ENCODE measurements around the gene SMYD3. TPM values are rescaled to one million over a fixed set of nuclear protein-coding genes. Genes with fewer than 3 reads are reported as not detected.

Gene SMYD3
- total RNA-seq, 1 experiment from 2014 or later, result 25.5 TPM

GRCh38 chr1:246417813-246418564 is 89.1 kb downstream of the SMYD3 start:
- no peak overlapping the region for H3K9ac ChIP-seq (ENCODE audit: extremely low read depth, insufficient read length, low read length)
- no peak overlapping the region for H3K14ac ChIP-seq (ENCODE audit: insufficient read depth, low read length)
- no peak overlapping the region for H3K18ac ChIP-seq (ENCODE audit: insufficient read length, low read depth, low read length)
- H2BK120ac ChIP-seq (ENCODE audit: low read depth, low read length, poor library complexity, severe bottlenecking), result no peak overlapping the region
- no peak overlapping the region for H3K56ac ChIP-seq (ENCODE audit: insufficient read length, low read depth, low read length)
- no peaks in the 10 kb centered on the region for H3K9me3 ChIP-seq (ENCODE audit: control insufficient read depth, low read depth, low read length)
- whole genome bisulfite sequencing (ENCODE audit: extremely low coverage, insufficient read length, low lambda C conversion rate), result no CpG with 5 or more reads among the region's 6 CpGs
- no peak overlapping the region for H2BK5ac ChIP-seq (ENCODE audit: insufficient read length, low read length)
- no peak overlapping the region for H4K8ac ChIP-seq (replicated peaks; ENCODE audit: insufficient read length, low read depth, low read length)
- Mint-ChIP-seq H3K4me3 (no peak overlapping the region), H3K27me3 (ENCODE audit: low read depth) (no peaks in the 10 kb centered on the region; the same call in 1 of the 2 replicates), H3K4me1 (peaks cover 2 to 3% of the 10 kb centered on the region in 2 experiments; a peak in 2 of 4 replicates), H3K9me3 (peaks cover 15 to 16% of the 10 kb centered on the region in 2 experiments; a peak in 4 of 5 replicates), H3K36me3 (ENCODE audit: insufficient read depth in 1 of 3, low read depth in 3 of 3) (peaks cover 16 to 27% (median 19%) of the 10 kb centered on the region in 3 experiments), H3K27ac (no peak overlapping the region)
- no peak overlapping the region for H2AK5ac ChIP-seq (ENCODE audit: insufficient read length, low read length)
- no peak overlapping the region for H2BK12ac ChIP-seq (ENCODE audit: insufficient read length, low read depth, low read length)
- no peaks in the 10 kb centered on the region for H3K4me1 ChIP-seq (ENCODE audit: insufficient read depth, low read length)
- no peaks in the 10 kb centered on the region for H3K79me1 ChIP-seq (ENCODE audit: insufficient read depth, low read depth, low read length, poor library complexity, severe bottlenecking)
- H2AFZ ChIP-seq (ENCODE audit: low read length), result no peak overlapping the region
- H3K23ac ChIP-seq (ENCODE audit: insufficient read length, low read depth, low read length), result no peak overlapping the region
- H3K27ac ChIP-seq (ENCODE audit: insufficient read length, low read depth, low read length), result no peak overlapping the region
- TF ChIP-seq CTCF (conservative IDR thresholded peaks at IDR 0.05), result peak; percentile 41; the same call in 2 of the 3 replicates
- H3K23me2 ChIP-seq (ENCODE audit: insufficient read length, low read depth, low read length, poor library complexity, severe bottlenecking), result peaks cover 3% of the 10 kb centered on the region
- no peak overlapping the region for H2BK15ac ChIP-seq (ENCODE audit: low read depth, low read length)
- no peak for DNase-seq
- H3K79me2 ChIP-seq (ENCODE audit: insufficient read depth, low read length), result no peaks in the 10 kb centered on the region
- no peak overlapping the region for H3T11ph ChIP-seq (ENCODE audit: low read length)
- H3K4ac ChIP-seq (ENCODE audit: low read depth, low read length), result no peak overlapping the region
- no peak overlapping the region for H4K91ac ChIP-seq (ENCODE audit: insufficient read length, low read depth, low read length)
- H3K4me2 ChIP-seq (ENCODE audit: insufficient read depth, insufficient read length, low read length), result no peak overlapping the region
- H2BK20ac ChIP-seq (ENCODE audit: low read depth, low read length, poor library complexity, severe bottlenecking), result no peak overlapping the region
- H4K5ac ChIP-seq (ENCODE audit: insufficient read length, low read depth, low read length), result no peak overlapping the region
- H4K20me1 ChIP-seq (ENCODE audit: control insufficient read depth, insufficient read depth, insufficient read length), result peaks cover 3% of the 10 kb centered on the region
- H3K27me3 ChIP-seq (ENCODE audit: insufficient read depth, low read length), result no peaks in the 10 kb centered on the region

Measured in H9 (cell line).